OCI-M2 (cell line): ENCODE data around the gene SLBP.
"Not testable (repeated sequence)": the region's sequence is repeated elsewhere in the genome, so short reads cannot be mapped to it uniquely, and the experiment has no call there.

Experiments used
- DNase-seq: peaks from one replicate; lab custom pipeline; 2025; ENCODE audit not compliant: unreplicated experiment; lab: John Stamatoyannopoulos, UW

The SLBP gene

GRCh38 chr4:1678244-1678643 lies 33.9 kb downstream of the SLBP start:
- DNase-seq, result no peak

GRCh38 chr4:1676605-1677525 lies 35.3 kb downstream of the SLBP start:
- DNase-seq, result no peak

GRCh38 chr4:1675802-1676137 lies 36.3 kb downstream of the SLBP start:
- DNase-seq, result no peak

DNA sequence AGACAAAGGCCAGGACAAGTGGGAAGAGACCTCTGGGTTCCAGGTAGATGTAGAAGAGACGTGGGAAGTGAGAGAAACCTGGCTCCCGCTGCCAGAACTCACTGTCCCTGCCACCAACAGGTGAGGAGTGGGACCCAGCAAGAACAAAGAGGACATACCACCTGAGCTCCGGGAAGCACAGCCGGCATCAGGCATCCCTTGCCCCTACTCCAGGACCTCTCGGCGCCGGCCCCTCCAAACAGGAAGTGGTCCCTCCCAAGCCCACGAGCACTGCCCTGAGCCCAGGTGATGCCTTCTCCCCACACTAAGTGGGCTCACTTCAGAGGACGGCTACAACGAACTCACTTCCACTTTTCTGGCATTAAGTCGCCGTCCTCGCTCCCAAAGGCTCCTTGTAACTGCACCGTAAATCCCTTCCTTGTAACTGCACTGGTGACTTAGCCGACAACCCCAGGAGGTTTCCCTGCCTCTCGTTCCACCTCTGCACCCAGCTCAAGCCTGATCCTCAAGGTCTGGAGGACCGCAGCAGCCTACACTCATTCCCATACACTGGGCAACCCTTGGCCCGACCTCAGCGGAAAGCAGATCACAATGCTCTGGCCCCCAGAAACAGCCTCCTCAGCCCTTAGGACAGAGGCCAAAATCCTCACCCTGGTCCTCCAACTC lies 36.9 kb downstream of the SLBP start:
- no peak for DNase-seq

DNA sequence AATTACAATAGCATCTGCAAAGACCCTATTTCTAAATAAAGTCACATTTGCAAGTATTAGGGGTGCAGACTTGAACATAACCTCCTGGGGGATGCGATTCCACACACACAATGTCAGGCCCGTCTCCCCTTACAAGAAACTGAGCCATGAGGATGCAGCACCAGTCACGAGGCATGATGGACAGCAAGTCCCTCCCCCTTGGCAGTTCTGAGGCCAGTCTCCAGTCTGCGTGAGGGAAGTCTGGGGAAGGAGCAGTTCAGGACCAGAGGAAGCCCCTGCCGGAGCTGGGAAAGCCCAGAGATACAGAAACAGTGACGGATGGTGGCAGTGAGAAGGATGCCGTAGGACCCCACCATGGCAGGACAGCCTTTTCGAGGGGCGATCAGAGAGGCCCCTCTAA lies 37.4 kb downstream of the SLBP start:
- no peak for DNase-seq

GRCh38 chr4:1673671-1674070 lies 38.4 kb downstream of the SLBP start:
- DNase-seq, result no peak

DNA sequence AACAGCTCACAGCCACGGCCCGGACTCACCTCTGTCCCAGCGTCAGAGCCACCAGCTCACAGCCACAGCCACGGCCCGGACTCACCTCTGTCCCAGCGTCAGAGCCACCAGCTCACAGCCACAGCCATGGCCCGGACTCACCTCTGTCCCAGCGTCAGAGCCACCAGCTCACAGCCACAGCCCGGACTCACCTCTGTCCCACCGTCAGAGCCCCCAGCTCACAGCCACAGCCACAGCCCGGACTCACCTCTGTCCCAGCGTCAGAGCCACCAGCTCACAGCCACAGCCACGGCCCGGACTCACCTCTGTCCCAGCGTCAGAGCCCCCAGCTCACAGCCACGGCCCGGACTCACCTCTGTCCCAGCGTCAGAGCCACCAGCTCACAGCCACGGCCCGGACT lies 41.1 kb downstream of the SLBP start:
- DNase-seq, result not testable (repeated sequence)

DNA sequence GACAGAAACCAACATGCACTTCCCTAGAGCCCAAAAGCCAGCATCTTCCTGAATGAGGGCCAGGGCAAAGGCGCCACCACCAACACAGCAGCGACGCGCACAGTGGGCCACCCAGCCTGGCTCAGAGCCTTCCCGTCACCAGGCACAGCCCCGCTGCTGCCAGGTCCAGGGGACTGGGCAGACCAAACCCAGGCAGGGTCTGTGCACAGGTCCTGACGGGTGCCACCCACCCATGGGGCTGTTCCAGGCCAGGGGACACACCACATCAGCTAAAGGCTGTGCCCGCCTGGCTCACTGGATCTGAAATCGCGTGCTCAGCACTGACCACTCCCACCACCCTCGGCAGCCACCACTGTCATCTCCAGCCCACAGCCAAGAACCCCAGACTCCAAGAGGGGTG lies 41.8 kb downstream of the SLBP start:
- DNase-seq, result no peak

GRCh38 chr4:1669850-1670249 lies 42.3 kb downstream of the SLBP start:
- no peak for DNase-seq

GRCh38 chr4:1669270-1669669 lies 42.8 kb downstream of the SLBP start:
- no peak for DNase-seq

GRCh38 chr4:1668488-1668840 lies 43.7 kb downstream of the SLBP start:
- no peak for DNase-seq

DNA sequence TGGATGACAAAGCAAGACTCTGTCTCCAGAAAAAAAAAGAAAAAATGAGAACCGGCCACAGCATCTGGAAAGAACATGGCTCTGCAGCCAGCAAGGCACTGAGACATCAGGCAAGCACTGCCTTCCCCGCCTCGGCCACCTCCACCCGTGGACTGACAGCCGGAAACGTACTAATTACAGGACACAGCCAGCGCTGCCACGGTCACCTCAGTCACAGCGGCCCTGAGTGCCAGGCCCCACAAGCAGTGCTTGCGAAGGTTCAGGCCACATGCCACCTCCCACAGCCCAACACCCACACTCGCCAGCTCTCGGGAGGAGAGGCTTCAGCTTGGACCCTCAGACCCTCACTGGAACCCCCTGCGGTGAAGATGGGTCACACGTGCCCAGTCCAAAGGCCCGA lies 44.8 kb downstream of the SLBP start:
- no peak for DNase-seq

GRCh38 chr4:1666391-1666790 lies 45.7 kb downstream of the SLBP start:
- DNase-seq, result no peak

GRCh38 chr4:1664141-1664540 lies 48.0 kb downstream of the SLBP start:
- no peak for DNase-seq

DNA sequence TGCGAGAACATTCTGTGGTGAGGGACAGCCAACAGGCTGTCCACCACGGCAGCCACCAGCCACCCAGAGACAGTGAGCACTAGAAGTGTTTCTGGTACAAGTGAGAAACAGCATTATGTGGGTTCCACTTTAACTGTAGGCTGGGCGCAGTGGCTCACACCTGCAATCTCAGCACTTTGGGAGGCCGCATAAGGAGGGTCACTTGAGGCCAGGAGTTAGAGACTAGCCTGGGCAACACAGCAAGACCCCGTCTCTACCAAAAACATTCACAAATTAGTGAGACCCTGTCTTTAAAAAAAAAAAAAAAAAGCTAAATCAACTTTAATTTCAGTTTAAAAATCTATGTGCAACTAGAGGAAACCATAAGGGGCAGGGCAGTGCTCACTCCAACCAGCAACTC lies 48.6 kb downstream of the SLBP start:
- DNase-seq, result no peak

DNA sequence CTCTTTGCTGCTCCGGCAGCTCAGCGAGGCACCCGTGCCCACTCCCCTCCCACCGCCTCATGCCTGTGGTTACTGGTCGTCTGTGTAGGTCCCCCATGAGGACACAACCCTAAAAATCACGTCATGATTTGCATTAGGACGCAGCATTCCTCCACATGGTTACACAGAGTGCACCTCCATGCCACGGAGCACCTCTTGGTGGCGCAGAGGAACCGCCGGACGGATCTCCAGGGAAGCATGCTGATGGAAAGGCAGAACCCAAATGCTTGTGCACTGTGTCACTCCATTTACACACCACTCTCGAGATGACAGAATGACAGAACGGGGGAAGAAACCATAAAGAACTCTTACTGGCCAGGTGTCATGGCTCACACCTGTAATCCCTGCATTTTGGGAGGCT lies 50.4 kb downstream of the SLBP start:
- no peak for DNase-seq

DNA sequence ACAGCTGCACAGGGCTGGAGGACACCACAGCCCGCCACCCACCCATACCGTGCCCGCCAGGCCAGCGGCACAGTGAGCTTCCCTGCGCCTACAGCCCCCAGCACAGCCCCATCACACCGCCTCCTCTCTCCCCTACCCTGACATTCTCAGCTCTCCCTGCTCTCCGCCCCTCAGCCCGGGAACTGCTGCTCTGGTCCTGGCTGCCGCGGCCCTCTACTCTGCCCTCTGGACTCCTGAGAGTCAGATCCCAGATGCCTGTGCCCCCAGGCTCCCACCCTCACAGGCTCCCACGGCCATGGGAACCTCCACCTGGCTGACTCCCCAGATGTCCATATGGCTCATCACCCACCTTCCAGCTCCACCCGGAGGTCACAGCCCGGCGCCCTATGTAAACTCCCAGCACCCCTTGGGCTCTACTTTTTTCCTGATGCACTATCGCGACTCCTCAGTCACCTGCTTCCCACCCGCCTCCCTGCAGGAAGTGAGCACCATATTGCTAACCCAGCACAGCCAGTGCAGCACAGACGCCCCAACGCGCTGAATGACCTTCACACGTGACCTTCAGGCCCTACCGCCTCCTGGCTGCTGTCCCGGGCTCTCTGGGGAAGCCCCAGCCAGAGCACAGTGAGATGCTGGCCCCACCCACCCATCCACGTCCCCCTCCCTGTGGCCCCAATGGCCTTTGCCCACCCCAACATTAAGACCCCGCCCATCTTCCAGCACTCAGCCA lies 51.0 kb downstream of the SLBP start:
- no peak for DNase-seq

DNA sequence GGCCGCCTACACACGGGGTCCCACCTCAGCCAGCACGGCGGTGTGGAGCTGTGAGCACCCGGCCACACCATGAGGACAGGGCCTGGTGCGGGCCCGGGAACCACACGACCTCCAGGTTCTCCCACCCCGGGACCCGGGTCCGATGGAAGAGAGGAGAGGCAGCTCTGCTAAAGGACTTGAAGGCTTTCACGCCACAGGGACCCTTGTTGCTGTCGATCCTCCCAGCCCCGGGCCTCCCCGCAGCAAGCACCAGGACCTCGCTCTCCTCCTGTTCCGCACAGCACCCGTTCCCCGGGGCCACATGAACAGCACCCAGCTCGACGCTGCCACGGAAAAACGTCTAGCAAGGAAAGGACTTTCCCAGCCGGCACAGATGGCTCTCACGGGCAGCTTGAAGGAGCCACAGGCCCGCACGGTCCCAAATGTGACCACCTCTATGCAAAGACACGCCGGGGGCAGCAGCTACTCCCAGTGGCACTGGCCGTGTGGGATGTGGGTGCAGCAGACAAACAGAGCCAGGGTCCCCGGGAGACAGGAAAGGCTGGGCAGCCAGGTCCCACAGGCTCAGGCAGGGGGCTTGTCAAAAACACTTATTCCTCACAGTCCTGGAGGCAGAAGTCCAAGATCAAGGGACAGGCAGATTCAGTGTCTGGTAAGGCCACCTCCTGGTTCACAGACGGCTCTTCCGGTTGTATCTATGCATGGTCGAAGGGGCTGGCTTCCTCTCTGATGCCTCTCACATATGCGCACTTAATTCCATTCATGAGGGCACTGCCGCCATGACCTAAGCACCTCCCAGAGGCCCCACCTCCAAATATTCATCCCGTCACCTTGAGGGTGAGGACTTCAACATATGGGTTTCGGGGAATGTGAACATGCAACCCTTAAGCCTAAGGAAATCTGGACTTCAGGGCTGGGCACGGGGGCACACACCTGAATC lies 52.7 kb downstream of the SLBP start:
- no peak for DNase-seq

GRCh38 chr4:1658581-1658980 lies 53.5 kb downstream of the SLBP start:
- DNase-seq, result no peak

DNA sequence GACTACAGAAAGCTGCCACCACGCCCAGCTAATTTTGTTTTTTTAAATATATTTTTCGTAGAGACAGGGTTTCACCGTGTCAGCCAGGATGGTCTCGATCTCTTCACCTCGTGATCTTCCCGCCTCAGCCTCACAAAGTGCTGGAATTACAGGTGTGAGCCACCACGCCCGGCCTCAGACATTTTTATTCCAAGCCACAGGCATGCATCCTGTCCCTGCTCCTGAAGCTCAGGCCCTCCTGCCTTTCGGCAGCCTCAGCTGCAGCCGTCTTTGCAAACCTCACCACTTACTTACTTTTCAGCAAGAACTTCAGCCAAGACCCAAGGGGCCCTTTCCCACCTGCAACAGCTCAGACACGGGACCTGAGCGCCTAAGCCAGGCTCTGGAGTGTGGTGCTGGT lies 54.0 kb downstream of the SLBP start:
- DNase-seq, result no peak

DNA sequence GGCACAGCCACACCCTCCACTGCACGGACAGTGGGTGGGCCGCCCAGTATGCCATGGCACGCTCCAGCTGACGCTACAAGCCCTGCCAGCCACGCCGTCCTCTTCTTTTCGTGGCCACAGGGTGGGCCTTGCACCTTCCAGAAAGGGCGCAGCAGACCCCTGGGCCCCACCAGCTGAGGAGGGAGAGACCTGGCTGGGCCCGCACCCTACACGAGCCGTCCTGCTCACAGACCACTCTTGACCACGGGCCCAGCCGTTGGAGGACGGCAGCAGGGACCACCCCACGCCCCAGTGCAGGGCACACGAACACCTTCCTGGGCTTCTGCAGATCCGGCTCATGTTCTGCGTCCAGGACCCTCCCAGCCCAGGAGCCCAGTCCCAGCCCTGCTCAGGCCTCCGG lies 55.1 kb downstream of the SLBP start:
- DNase-seq, result no peak
